HG02610 (cell line): ENCODE results near the gene CSK.
"Not testable (repeated sequence)": the region's sequence is repeated elsewhere in the genome, so short reads cannot be mapped to it uniquely, and the experiment has no call there.

Experiments used
- ATAC-seq: cut with Tn5 transposase; IDR thresholded peaks from one replicate; pipeline ENCODE4 v1.9.1; 2021; ENCODE audit warnings: mild to moderate bottlenecking, moderate library complexity; ENCODE audit not compliant: unreplicated experiment

Gene CSK

DNA sequence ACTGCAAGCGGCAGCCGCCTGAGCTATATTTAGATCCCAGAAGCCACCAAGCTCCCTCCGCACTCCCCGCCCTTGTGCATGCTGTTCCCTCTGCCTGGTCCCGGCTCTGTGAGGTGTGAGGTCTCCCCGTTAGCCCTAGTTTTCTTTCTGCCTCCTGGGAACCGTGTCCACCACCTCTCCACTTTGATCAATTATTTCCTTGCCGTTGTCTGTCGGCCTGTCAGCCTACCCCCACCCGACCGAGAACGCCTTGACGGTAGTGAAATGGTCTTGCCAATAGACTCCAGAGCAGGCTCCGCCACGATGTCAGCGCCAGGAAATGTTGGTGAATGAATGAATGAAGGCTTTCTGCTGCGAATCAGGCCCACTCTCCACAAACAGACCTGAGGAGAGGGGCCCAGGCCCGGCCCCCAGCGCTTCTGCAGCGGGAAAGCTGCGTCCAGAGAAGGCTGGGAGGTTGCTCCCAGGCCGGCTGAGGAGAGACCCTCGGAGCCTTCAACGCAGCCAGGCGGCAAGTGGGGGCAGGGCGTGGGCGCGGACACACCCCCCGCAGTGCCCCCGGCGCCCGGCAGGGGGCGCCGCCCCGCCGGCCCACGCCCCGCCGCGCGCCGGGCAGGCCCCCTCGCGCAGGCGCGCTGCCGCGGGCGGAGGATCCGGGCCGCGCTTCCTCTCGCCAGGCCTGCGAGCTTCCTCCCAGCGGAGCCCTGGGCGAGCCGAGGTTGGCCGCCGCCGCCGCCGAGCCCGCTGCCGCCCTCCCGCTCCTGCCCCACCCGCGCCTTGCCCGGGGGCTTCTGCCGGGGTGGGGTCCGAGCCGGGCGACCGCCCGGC is at the start of gene CSK:
TSS of gene CSK (plus strand) at position 650 of the 828 bp plus-strand sequence. CDS start 16,218 bp downstream, outside the sequence.
- ATAC-seq: peak; percentile 26

DNA sequence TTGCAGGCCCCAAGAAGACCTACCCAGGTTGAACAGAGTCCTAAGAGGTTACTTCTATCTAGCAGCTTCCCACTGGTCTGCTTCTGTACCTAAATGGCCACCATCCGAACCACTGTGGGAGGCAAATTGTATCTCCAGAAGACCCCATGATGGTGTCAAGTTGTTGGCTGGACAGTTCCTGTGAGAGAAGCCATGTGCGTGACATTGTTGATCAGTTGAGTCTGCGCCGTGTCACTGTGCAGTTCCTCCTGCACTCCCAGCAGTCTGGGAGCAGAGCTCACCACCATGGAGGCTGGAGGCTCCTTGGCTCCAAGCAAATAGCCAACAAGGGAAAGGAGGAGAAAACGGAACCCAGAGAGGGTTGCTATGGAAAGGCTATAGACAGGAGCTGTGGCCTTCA is 49.0 kb upstream of the CSK start:
- no peak for ATAC-seq

DNA sequence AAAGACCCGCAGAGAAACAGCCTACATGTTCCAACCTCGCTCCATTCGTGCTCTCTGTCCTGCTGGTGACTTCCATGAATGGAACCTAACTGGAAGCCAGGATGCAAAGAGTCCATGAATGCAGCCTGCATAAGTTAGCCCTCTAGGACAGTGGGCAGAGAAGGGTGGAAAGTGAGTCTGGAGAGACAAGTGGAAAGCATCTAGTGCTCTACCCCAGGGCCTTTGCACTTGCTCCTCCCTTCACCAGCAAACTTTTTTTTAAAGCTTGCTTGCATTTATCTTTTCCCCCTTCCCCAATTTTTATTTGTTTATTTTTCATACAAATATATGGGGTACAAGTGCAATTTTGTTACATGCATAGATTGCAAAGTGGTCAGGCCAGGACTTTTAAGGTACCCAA is 48.6 kb upstream of the CSK start:
- no peak for ATAC-seq

DNA sequence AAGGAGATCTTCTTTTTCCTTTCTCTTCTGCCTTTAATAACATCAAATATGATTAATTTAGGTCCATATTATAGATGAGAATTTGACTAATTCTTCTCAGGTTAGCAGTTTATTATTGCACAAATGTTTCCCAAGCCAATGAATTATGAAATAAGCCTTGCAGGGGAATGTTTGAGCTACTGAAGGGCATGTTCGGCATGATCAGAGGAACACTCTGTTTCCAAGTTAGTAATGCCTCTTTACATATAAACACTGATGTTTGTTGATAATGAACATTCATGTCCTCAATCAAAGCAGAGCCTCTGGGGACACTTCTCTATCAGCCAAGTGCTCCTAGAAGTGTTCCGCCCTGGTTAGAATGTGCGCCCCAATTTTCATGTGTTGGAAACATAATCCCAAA is 46.6 kb upstream of the CSK start:
- ATAC-seq: no peak

DNA sequence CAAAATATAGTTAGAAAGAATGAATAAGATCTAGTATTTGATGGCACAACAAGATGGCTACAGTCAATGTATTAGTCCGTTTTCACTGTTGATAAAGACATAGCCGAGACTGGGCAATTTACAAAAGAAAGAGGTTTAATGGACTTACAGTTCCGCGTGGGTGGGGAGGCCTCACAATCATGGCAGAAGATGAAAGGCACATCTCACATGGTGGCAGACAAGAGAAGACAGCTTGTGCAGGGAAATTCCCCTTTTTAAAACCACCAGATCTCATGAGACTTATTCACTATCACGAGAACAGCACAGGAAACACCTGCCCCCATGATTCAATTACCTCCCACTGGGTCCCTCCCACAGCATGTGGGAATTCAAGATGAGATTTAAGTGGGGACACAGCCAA is 43.6 kb upstream of the CSK start:
- not testable (repeated sequence) for ATAC-seq

DNA sequence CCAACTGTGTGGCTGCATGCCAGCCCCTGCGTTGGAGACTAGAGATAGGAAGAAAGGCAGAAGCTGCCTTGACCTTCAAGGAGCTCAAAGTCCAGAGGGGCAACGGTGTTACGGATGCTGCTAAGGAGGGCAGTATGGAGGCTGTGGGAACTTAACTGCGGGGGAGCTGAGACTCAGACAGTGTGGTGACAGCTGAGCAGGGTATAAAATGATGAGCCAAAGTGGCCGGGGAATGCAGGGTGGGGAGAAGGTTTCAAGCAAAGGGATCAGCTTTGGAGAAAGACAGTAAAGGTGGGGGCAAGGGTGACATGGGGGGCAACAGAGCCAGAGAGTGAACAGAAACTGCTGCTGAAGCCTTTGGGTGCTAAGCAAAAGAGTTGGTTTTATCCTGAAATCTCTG is 39.5 kb upstream of the CSK start:
- ATAC-seq: no peak

DNA sequence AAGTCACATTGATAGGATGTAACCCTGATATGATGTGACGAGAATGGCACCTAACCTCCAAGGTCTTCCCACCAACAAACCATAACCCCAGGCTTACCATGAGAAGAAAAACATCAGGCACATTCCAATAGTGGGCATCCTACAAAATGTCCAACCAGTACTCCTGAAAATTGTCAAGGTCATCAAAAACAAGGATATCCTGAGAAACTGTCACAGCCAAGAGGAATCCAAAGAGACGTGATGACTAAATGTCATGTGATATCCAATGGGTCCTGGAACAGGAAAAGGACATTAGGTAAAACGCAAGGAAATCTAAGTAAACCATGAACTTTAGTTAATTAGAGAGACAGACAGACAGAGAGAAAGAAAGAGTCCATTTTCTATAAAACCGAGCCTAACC is 35.5 kb upstream of the CSK start:
- no peak for ATAC-seq

DNA sequence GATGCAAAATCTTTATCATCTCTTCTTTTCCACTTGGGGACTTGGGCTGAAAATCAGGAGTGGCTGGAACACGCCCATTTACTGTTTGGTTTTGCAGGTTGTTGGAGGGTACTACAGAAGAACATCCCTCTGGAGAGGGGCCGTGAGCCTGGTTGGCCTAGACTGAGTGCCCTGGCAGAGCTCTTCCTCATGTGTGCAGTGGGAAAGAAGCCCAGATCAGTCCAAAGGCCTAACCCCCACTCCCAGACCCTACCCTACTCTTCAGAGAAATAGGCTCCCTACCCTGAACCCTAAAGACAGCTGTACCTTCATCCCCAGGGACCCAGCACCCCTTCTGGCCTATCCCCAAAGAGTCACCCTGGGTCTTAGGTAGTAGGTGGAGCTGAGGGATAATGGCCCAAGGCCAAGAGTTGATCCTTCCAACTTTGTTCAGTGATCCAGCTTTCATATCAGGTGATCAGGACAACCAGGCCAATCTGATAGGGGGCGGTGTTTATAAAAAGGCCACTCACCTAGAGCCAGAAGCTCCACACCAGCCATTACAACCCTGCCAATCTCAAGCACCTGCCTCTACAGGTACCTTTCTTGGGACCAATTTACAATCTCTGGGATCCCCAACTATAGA is 33.4 kb upstream of the CSK start, which contains the start of gene CYP1A2:
TSS of gene CYP1A2 (plus strand) at position 524 of the 625 bp plus-strand sequence. CDS start 894 bp downstream, outside the sequence.
- ATAC-seq: no peak

DNA sequence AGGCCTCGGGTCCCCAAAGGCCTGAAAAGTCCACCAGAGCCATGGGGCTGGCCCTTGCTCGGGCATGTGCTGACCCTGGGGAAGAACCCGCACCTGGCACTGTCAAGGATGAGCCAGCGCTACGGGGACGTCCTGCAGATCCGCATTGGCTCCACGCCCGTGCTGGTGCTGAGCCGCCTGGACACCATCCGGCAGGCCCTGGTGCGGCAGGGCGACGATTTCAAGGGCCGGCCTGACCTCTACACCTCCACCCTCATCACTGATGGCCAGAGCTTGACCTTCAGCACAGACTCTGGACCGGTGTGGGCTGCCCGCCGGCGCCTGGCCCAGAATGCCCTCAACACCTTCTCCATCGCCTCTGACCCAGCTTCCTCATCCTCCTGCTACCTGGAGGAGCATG is 32.0 kb upstream of the CSK start:
- no peak for ATAC-seq

DNA sequence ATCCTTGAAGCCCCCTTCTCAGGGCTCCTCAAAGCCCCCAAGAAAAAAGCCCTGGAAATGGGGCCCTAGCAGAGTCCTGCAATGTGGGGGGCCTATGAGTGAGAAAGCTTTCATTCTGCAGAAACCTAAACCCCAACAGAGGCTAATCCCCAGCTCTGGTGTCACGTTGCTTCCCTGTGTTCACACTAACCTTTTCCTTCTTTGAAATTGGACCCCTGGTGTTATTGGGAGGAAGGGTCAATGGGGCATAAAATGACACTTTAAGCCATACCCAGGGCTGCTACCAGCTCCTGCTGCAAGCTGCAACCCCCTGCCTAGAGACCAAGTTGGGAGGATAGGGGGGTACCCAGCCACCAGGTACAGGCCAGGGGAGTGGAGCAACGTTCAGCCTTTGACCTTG is 31.1 kb upstream of the CSK start:
- ATAC-seq: no peak

DNA sequence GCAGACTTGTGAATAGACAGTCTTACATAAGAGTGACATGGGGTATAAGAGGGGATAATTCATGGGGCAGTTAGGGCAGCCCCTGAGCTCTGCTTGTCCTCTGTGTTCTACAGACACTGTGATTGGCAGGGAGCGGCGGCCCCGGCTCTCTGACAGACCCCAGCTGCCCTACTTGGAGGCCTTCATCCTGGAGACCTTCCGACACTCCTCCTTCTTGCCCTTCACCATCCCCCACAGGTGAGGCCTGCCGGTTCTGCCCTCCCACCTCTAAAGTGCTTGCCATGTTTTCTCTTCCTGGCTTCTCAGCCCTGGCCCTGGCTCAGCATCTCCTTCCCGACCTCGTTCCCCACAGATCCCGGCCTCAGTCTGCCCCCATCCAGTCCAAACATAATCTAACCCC is 29.9 kb upstream of the CSK start:
- ATAC-seq: no peak

DNA sequence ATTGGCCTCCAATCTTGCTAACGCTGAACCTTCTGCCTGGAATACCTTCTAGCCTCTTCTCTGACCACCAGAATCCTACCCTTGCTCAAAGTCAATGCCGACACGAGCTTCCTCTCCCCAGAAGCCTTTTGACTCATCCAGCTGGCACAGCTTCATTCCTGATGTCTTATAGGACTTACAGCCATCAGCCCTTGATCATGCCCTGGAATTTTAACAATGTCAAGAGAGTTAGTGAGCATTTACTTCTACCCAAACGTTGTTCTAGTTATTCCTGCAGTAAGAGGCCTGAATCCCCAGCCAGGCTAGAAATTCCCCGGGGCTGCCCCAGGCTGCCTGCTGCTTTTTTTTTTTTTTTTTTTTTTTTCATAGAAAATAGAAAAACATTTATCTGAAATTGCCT is 29.3 kb upstream of the CSK start:
- ATAC-seq: no peak

DNA sequence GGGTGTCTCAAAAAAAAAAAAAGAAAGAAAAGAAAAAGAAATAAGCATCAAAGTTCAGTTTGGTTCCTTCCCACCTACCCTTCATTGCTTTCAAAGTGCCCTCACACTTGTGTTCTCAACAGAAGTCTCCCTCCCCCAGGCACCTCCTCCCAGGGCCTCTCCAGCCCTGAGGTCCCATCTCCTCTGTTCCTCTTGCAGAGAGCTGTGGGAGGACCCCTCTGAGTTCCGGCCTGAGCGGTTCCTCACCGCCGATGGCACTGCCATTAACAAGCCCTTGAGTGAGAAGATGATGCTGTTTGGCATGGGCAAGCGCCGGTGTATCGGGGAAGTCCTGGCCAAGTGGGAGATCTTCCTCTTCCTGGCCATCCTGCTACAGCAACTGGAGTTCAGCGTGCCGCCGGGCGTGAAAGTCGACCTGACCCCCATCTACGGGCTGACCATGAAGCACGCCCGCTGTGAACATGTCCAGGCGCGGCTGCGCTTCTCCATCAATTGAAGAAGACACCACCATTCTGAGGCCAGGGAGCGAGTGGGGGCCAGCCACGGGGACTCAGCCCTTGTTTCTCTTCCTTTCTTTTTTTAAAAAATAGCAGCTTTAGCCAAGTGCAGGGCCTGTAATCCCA is 27.2 kb upstream of the CSK start:
- ATAC-seq: no peak

DNA sequence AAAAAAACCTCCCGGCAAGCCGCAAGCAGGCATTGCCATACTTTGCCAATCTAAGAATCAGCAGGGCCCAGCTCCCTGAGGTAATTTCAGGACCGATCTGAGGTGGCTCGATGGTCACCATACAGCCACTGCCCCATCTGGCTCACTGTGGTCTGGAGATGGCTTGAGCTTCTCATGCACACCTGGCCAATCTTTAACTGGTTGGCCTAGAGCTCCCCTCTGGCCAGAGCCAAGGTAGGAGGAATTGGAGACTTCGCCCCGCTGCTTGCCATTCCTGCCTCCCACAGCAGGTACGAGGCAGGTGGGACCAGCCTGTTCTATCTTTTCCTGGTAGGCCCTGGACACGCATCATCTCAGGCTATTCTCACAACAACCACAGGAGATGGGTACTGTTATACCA is 23.1 kb upstream of the CSK start:
- no peak for ATAC-seq

DNA sequence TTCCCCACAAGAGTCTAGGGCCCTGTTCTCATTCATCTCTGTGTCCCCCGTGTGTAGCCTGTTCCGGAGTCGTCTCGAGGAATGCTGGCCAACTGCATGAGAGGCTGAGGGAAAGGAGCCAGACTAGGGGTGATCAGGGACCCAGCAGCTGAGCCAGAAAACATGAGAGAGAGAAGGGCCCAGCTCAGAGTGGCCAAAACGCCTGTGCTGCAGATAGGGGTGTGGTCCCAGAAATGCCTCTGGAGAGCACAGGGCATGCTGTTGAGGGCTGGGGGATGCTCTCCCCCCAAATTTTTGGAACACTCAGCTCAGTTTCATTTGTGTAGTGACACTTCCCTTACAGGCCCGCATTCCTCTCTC is 19.1 kb upstream of the CSK start:
- ATAC-seq: no peak

DNA sequence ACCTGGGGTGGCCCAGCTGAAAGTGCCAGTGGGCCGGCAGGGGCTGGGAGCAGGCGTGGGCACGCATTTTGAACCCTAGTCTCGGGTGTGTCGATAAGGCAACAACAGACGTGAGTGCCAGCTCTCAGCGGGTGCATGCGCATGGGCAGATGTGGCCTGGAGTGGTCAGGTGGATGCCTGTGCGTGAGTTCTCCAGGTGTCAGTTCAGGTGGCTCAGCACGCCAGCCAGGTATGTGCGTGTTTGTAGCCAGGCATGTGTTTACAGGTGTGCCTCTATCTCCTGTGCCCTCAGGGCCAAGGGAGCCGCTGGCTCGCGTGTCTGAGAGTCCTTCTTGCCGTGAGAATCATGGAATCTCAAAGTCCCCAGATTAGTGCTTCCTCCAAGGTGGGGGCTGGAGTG is 18.5 kb upstream of the CSK start:
- ATAC-seq: no peak

DNA sequence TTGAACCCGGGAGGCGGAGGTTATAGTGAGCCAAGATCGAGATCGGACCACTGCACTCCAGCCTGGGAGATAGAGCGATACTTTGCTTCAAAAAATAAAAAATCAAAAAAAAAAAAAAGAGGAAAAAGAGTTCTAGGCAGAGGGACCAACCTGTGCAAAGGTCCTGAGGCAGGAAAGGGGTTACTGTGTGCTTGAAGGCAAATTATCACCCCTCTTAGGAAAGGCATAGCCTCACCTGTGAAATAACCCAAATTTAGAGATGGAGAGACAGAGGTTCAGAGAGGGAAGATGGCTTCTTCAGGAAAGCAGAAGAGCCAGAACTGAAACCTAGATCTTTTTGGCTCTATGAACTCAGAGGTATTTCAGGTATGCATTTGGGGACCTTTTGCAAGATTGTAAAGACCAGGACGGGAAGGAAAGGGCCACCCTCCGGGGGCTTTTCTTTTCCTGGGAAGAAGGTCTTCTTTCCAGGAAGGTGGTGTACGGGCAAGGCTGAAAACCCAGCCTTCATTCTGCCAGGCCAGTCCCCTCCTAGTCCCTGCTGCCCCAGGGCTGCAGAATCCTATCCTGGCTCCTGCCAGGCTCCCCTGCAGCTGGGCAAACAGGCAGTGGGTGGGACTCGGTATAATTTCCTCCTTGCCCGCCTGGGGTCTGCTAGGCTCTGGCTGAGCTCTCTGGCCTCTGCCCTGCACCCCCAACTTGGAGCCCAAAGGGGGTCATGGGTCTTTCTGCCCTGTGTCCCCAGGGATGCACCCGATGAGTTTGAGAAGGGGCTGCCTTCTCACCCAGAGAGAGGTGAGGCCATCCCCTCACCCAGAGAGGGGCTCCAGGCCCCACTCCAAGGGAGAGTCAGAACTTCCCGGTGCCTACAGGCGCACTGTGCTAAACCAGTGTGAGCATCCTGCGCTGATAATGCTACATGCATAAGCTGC is 14.4 kb upstream of the CSK start:
- no peak for ATAC-seq

DNA sequence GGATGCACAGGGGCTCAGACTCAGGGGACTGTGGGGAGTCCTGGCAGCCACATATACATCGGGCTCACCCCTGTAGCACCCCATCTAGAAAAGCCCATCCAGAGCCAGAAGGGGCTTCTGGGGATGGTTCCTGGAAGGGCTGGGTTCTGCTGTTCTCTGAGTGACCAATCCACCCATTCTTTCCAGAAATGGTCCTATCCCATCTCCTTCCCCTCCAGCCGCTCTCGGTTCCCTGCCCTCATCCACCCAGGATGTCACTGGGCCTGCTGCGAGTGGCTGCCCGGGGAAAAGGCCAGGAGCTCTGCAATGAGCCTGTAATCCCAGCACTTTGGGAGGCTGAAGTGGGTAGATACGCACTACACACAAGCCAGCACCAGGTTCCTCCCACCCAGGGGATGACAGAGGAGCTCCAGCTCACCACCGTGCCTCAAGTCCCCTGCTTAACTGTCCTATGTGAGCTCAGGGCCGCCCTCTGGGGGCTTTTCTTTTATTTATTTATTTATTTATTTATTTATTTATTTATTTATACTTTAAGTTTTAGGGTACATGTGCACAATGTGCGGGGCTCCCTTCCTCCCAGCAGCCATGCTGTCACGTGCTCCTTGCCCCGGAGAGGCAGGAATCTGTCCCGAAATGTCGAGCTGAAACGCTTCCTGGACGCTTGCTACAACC is 13.6 kb upstream of the CSK start:
- ATAC-seq: no peak

DNA sequence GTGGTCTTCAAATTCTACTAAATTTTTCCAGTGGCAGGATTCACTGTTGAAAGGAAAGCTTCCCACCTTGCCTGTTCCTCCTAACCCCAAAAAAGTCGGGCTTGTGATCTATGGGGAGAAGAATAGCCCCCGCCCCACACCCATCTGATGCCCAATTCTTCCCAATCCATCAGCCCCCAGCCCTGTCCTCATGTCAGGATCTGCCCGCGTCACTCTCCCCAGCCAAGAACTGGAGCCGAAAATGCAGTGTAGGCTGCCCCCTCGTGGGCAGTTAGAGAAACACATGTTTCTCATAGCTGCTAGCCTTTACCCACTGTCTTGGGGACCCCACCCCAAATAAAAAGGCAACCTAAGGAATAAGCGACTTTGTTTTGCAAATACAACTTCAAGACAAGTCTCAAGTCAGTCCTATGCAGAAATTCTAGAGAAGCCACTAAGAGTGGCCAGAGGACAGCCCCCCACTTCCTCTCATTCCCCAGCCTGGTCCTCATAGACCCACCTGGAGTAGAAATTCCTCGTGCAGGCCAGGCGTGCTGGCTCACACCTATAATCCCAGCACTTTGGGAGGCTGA is 13.0 kb upstream of the CSK start:
- ATAC-seq: no peak

DNA sequence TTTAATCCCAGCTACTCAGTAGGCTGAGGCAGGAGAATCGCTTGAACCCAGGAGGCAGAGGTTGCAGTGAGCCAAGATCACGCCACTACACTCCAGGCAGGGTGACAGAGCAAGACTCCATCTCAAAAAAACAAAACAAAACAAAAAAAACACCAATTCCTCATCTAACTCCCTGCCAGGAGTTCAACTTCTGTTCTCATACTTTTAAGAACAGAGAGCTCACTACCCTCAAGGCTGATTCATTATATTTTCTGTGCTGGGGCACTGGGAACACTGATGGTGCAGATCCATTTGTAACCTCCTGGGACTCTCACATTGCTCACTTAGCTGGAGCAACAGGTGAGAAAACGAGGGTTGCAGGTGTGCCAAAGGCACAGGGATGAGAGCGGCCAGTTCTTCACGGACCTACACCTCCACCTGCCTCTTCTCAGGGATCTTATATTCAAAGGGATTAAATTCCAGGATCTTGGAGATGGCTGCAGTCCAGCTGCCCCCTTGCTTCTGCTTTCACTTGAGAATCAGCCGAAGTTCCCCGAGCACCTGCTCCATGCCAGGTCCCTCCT is 12.3 kb upstream of the CSK start:
- ATAC-seq: no peak
